K562 (cell line): ENCODE data around the gene LRFN3. TPM values are rescaled to one million over a fixed set of nuclear protein-coding genes. Genes with fewer than 3 reads are reported as not detected.

ENCODE experiments used
- CBX8 ChIP-seq: fragments of 200-600 bp; sonication (generic); IDR thresholded peaks from 2 replicates; pipeline ENCODE4 v1.6.1; 2012; ENCODE audit warnings: borderline replicate concordance, mixed run types, low read depth, mild to moderate bottlenecking, moderate library complexity, mixed read lengths, low read length, control low read depth, inconsistent platforms; ENCODE audit not compliant: poor library complexity, severe bottlenecking; ENCODE audit errors: extremely low read depth
- FOXJ3 ChIP-seq: sonication (generic); formaldehyde crosslinking; IDR thresholded peaks from 2 replicates; pipeline ENCODE4 v1.4.0; 2020; ENCODE audit warnings: mild to moderate bottlenecking, missing genetic modification reagents
- KDM2B ChIP-seq: fragments of 250-450 bp; sonication (Bioruptor Pico); IDR thresholded peaks from 2 replicates; pipeline ENCODE4 v1.8.0; 2021; ENCODE audit warnings: mild to moderate bottlenecking, moderate library complexity
- MEF2D ChIP-seq: conservative IDR thresholded peaks from 2 replicates; pipeline ENCODE4 v1.6.1; 2016; ENCODE audit warnings: low read depth, missing genetic modification characterization, missing compliant biosample characterization
- MIER1 ChIP-seq: fragments of 450-650 bp; IDR thresholded peaks from 2 replicates; pipeline ENCODE4 v1.6.1; 2016; ENCODE audit warnings: antibody characterized with exemption, mild to moderate bottlenecking, low read depth
- NR3C1 ChIP-seq: sonication (generic); formaldehyde crosslinking; IDR thresholded peaks from 2 replicates; pipeline ENCODE4 v1.8.1; 2022; ENCODE audit warnings: missing genetic modification reagents
- POLR2G ChIP-seq: fragments of 200-400 bp; formaldehyde crosslinking; IDR thresholded peaks from 2 replicates; pipeline ENCODE4 v1.6.1; 2017; ENCODE audit warnings: low read depth, mild to moderate bottlenecking, antibody characterized with exemption, low read length, moderate library complexity
- PPARD ChIP-seq: fragments of 250-450 bp; sonication (Bioruptor Pico); IDR thresholded peaks from 2 replicates; pipeline ENCODE4 v1.8.0; 2022; ENCODE audit warnings: inconsistent platforms, mild to moderate bottlenecking, moderate library complexity
- RHOXF2B ChIP-seq: fragments of 250-450 bp; sonication (Bioruptor Pico); conservative IDR thresholded peaks from 2 replicates; pipeline ENCODE4 v1.5.1; 2021
- XRCC5 ChIP-seq: fragments of 200-400 bp; formaldehyde crosslinking; IDR thresholded peaks from 2 replicates; pipeline ENCODE4 v1.6.1; 2017; ENCODE audit warnings: low read depth, mild to moderate bottlenecking, low read length
- ZNF184 ChIP-seq: sonication (generic); formaldehyde crosslinking; IDR thresholded peaks from 2 replicates; pipeline ENCODE4 v1.5.0; 2020; ENCODE audit warnings: missing genetic modification reagents
- ZNF431 ChIP-seq: sonication (generic); formaldehyde crosslinking; IDR thresholded peaks from 2 replicates; pipeline ENCODE4 v1.8.0; 2022; ENCODE audit warnings: mild to moderate bottlenecking, missing genetic modification reagents
- polyA plus RNA-seq, 8 experiments: library from polyadenylated mRNA; depleted of rRNA in 4 of 8; stranded (reverse) in 5 of 8; unstranded in 3 of 8; fragments of >200 nt; fragmentation: Nextera tagmentation in 2 of 8; fragmentation: Illumina TruSeq in 1 of 8; extraction: Ambion mirVana in 2 of 8; extraction: Trizol in 1 of 8; gene quantifications; 2 replicates each; pipeline versions ENCODE4 v1.2.1 to v1.2.3, GENCODE V29; 2011 to 2014; ENCODE audit warnings: inconsistent platforms in 1 of 8, missing spikeins in 1 of 8
- total RNA-seq, 7 experiments: library from RNA; depleted of rRNA in 6 of 7; stranded (reverse); fragments of >200 nt in 6 of 7; fragmentation: Illumina TruSeq in 2 of 7; extraction: Trizol in 2 of 7; gene quantifications; 2 replicates each; pipeline versions ENCODE4 v1.2.1 to v1.2.3, GENCODE V29; 2011 to 2021; ENCODE audit warnings: low replicate concordance in 1 of 7
- TF ChIP-seq, protein P1 (sequence below): fragments of 450-650 bp; IDR thresholded peaks from 2 replicates; pipeline ENCODE4 v1.6.1; 2016; ENCODE audit warnings: mild to moderate bottlenecking
- TF ChIP-seq, protein P2 (sequence below): fragments of 250-450 bp; sonication (Bioruptor Pico); IDR thresholded peaks from 2 replicates; pipeline ENCODE4 v1.8.0; 2021; ENCODE audit warnings: moderate library complexity, mild to moderate bottlenecking, inconsistent platforms
- TF ChIP-seq, protein P3 (sequence below): fragments of 450-650 bp; conservative IDR thresholded peaks from 2 replicates; pipeline ENCODE4 v1.6.1; 2016; ENCODE audit warnings: missing genetic modification characterization, low read depth, mild to moderate bottlenecking, control low read depth, missing compliant biosample characterization
- TF ChIP-seq, protein P4 (sequence below): fragments of 250-450 bp; sonication (Bioruptor Pico); IDR thresholded peaks from 2 replicates; pipeline ENCODE4 v1.8.0; 2021; ENCODE audit warnings: mild to moderate bottlenecking, moderate library complexity

Gene LRFN3
- total and polyA plus RNA-seq, 9 of the 15 experiments (the other 6 are each of a cell fraction or from before 2014, with no cell fraction given), result 0.03 to 0.12 (median 0.11) TPM; not detected in 6

DNA sequence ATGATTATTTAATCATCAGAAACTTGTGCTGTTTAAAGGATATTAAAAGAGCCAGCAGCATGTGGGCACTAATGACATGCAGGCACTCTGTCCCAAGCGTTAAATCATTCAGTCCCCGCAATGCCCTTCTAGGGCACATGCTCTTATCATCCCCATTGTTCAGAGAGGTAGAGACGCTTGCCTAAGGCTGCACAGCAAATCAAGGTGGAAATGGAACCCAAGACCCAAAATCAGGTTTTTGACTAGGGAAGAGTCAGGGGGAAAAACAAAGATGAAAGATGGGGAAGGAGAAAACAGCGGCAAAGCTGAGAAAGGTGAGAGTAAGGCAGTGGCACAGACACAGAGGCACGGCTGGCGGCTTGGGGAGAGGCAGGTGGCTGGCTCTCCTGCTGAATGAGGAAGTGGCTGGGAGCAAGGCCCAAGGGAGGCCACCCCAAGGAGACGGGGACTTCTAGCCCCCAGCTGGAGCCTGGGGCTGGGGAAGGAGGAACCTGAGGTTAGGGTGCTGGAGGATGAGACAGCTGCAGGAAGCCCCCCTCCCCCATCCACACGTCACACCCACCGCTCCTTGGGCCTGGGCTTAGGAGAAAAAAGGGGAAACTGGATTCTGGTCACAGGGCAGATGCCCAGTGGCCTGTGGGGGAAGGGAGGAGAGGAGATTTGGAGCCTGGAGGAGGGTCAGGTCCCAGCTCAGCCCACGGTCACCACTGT is 27.0 kb upstream of the LRFN3 start (continued):
- TF ChIP-seq, protein P1, sequence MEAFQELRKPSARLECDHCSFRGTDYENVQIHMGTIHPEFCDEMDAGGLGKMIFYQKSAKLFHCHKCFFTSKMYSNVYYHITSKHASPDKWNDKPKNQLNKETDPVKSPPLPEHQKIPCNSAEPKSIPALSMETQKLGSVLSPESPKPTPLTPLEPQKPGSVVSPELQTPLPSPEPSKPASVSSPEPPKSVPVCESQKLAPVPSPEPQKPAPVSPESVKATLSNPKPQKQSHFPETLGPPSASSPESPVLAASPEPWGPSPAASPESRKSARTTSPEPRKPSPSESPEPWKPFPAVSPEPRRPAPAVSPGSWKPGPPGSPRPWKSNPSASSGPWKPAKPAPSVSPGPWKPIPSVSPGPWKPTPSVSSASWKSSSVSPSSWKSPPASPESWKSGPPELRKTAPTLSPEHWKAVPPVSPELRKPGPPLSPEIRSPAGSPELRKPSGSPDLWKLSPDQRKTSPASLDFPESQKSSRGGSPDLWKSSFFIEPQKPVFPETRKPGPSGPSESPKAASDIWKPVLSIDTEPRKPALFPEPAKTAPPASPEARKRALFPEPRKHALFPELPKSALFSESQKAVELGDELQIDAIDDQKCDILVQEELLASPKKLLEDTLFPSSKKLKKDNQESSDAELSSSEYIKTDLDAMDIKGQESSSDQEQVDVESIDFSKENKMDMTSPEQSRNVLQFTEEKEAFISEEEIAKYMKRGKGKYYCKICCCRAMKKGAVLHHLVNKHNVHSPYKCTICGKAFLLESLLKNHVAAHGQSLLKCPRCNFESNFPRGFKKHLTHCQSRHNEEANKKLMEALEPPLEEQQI, result no peak
- TF ChIP-seq KDM2B (CRISPR knock-in tag), result no peak
- TF ChIP-seq ZNF184, result no peak
- TF ChIP-seq MEF2D (tag), result no peak; the same call in 1 of the 2 replicates
- TF ChIP-seq ZNF431 (CRISPR knock-in tag), result no peak
- TF ChIP-seq CBX8, result no peak
- TF ChIP-seq MIER1, result no peak
- TF ChIP-seq, protein P2, sequence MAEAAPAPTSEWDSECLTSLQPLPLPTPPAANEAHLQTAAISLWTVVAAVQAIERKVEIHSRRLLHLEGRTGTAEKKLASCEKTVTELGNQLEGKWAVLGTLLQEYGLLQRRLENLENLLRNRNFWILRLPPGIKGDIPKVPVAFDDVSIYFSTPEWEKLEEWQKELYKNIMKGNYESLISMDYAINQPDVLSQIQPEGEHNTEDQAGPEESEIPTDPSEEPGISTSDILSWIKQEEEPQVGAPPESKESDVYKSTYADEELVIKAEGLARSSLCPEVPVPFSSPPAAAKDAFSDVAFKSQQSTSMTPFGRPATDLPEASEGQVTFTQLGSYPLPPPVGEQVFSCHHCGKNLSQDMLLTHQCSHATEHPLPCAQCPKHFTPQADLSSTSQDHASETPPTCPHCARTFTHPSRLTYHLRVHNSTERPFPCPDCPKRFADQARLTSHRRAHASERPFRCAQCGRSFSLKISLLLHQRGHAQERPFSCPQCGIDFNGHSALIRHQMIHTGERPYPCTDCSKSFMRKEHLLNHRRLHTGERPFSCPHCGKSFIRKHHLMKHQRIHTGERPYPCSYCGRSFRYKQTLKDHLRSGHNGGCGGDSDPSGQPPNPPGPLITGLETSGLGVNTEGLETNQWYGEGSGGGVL (CRISPR knock-in tag), result no peak
- TF ChIP-seq RHOXF2B (CRISPR knock-in tag), result no peak
- TF ChIP-seq FOXJ3, result no peak
- no peak for TF ChIP-seq PPARD (CRISPR knock-in tag)
- TF ChIP-seq NR3C1, result no peak
- TF ChIP-seq, protein P3, sequence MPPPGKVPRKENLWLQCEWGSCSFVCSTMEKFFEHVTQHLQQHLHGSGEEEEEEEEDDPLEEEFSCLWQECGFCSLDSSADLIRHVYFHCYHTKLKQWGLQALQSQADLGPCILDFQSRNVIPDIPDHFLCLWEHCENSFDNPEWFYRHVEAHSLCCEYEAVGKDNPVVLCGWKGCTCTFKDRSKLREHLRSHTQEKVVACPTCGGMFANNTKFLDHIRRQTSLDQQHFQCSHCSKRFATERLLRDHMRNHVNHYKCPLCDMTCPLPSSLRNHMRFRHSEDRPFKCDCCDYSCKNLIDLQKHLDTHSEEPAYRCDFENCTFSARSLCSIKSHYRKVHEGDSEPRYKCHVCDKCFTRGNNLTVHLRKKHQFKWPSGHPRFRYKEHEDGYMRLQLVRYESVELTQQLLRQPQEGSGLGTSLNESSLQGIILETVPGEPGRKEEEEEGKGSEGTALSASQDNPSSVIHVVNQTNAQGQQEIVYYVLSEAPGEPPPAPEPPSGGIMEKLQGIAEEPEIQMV, result no peak
- TF ChIP-seq, protein P4, sequence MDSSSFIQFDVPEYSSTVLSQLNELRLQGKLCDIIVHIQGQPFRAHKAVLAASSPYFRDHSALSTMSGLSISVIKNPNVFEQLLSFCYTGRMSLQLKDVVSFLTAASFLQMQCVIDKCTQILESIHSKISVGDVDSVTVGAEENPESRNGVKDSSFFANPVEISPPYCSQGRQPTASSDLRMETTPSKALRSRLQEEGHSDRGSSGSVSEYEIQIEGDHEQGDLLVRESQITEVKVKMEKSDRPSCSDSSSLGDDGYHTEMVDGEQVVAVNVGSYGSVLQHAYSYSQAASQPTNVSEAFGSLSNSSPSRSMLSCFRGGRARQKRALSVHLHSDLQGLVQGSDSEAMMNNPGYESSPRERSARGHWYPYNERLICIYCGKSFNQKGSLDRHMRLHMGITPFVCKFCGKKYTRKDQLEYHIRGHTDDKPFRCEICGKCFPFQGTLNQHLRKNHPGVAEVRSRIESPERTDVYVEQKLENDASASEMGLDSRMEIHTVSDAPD (CRISPR knock-in tag), result no peak
- no peak for TF ChIP-seq XRCC5
- TF ChIP-seq POLR2G, result no peak
